ENCODE measurements around the gene CD82. TPM values are rescaled to one million over a fixed set of nuclear protein-coding genes. Genes with fewer than 3 reads are reported as not detected.

The CD82 gene
- total and polyA plus RNA-seq, 9 donors, result 6.9 to 74.9 (median 29.5) TPM

DNA sequence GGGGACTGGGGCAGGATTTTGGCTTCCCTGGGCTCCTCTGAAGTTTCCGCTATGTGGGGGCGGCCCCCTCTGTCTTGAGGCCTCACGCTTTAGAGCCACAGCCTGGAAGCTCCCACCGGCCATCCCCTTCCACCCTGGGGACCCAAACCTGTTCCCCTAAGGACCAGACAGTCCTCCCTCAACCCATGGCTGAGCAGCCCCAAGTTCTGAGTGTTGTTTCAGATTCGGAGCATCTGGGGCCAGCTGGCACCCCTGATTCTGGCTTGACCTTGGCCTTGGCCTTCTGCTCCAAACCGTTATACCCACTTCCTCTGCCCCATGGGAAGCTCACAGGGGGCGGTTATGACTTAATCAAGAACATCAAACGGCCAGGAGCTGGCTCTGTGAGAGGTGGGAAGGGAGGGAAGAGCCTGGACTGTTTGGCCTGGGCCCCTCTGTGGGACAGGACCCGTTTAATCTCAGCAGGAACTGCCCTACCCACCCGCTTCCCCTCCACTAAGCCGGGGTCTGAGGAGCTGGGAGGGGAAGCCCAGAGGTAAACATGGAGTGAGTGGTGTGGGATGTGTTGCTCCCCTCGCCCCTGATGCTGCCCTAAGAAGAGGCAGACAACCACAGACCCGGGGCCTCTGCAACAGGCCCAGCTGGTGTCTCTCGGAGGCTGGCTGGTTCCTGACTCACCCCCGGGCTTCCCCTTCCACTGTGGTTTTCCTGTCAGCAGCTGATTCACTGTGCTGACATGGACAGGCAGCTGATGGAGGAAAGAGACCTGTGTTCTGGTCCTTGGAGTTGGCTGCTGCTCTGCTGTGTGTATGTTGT lies 3.4 kb downstream of the CD82 start:
- H3K9me3 ChIP-seq, result no peaks in the 10 kb centered on the region
- no peak overlapping the region for H3K4me3 ChIP-seq
- WGBS, 3 donors, result 23 to 31% (median 25%) methylated on average over 15 of the region's 15 CpGs
- intact Hi-C loops (cut with DNase I), result loop anchor here in 1 of 4 donors (5.0 kb wide), 1 partner anchor 38 kb away; no protein-coding TSS in a partner anchor
- peak; percentile 56 to 73 (median 69) for DNase-seq
- peak overlapping the region; percentile 27 to 77 for H3K27ac ChIP-seq
- H3K36me3 ChIP-seq, result no peaks in the 10 kb centered on the region
- H3K4me1 ChIP-seq (ENCODE audit: insufficient read depth), result peaks cover 25% of the 10 kb centered on the region
- no peaks in the 10 kb centered on the region for H3K27me3 ChIP-seq
- TF ChIP-seq CTCF (IDR thresholded peaks at IDR 0.05) (no peak), POLR2A (IDR thresholded peaks at IDR 0.05) (no peak), EP300 (IDR thresholded peaks at IDR 0.05) (no peak)

DNA sequence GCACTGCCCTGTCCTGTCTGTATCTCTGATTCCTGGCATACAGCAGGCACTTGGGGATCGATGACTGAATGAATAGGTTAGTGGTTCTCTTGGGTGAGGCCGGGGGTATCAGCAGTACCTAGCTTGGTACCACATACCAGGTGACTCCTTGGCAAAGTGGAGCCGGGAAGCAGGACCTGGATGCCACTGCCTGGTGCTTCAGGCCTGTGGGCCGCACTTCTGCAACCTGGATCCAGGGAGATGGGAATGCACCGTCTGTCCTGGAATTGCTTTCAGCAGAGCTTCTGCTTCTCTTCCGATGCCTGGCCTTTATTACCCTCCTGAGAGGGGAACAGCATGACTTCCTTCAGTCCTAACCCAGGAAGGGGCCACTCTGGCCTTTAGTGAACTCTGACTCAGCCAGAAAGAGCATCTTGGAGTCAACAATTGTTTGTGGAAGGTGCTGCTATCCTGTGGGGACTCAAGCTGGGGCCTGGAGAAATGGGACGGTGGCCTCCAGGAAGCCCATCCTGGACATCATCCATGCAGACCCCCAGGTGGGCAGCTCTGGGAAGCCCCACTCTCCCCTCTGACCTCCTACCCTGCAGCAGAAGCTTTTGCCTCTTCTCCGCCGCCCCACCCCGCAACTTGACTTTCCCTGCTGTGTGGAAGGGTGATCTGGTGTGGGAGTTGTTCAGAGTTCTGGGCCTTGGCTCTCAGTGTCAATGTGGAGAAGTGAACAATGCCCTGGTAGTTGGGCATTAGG lies 5.1 kb downstream of the CD82 start:
- DNase-seq, result no peak
- peaks cover 18% of the 10 kb centered on the region for H3K4me1 ChIP-seq (ENCODE audit: insufficient read depth)
- WGBS, 3 donors, result 93 to 95% (median 94%) methylated on average over 10 of the region's 10 CpGs
- H3K9me3 ChIP-seq, result no peaks in the 10 kb centered on the region
- intact Hi-C loops (cut with DNase I), result no loop called here
- TF ChIP-seq CTCF (IDR thresholded peaks at IDR 0.05) (no peak), POLR2A (IDR thresholded peaks at IDR 0.05) (no peak), EP300 (IDR thresholded peaks at IDR 0.05) (no peak)
- no peak overlapping the region for H3K27ac ChIP-seq
- H3K27me3 ChIP-seq, result no peaks in the 10 kb centered on the region
- no peak overlapping the region for H3K4me3 ChIP-seq
- H3K36me3 ChIP-seq, result no peaks in the 10 kb centered on the region

DNA sequence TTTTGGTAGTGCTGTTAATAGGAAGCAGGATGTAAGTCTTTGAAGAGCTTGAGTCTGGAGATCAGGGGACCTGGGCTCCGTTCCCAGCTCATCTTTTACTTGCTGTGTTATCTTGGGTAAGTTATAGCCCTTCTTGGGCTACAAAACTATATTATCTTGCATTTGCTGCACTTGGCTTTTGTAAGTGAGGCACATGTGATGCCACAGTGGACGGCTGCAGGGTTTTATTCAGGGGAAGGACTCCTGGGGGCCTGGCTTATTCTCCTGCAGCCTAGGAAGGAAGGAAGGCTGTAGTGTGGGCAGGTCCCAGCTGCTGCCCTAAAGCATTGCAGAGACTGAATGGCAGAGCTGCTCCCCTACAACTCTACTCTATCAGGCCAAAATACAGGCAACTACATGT lies 6.4 kb downstream of the CD82 start:
- Histone ChIP-seq H3K27ac (no peak overlapping the region), H3K4me1 (ENCODE audit: insufficient read depth) (peaks cover 18% of the 10 kb centered on the region), H3K27me3 (no peaks in the 10 kb centered on the region), H3K4me3 (no peak overlapping the region), H3K36me3 (no peaks in the 10 kb centered on the region), H3K9me3 (no peaks in the 10 kb centered on the region)
- TF ChIP-seq POLR2A (IDR thresholded peaks at IDR 0.05) (no peak), EP300 (IDR thresholded peaks at IDR 0.05) (no peak), CTCF (IDR thresholded peaks at IDR 0.05) (no peak)
- WGBS, 3 donors, result 25 to 49% (median 34%) methylated on average over 2 of the region's 2 CpGs
- intact Hi-C loops (cut with DNase I), result no loop called here
- no peak for DNase-seq

GRCh38 chr11:44572436-44572835 lies 7.0 kb downstream of the CD82 start:
- intact Hi-C loops (cut with DNase I), result no loop called here
- Histone ChIP-seq H3K4me1 (ENCODE audit: insufficient read depth) (peaks cover 18% of the 10 kb centered on the region), H3K27me3 (no peaks in the 10 kb centered on the region), H3K36me3 (no peaks in the 10 kb centered on the region), H3K27ac (no peak overlapping the region), H3K4me3 (no peak overlapping the region), H3K9me3 (no peaks in the 10 kb centered on the region)
- TF ChIP-seq CTCF (IDR thresholded peaks at IDR 0.05), result no peak
- no peak for TF ChIP-seq EP300 (IDR thresholded peaks at IDR 0.05)
- TF ChIP-seq POLR2A (IDR thresholded peaks at IDR 0.05), result no peak
- WGBS, 3 donors, result 85 to 92% (median 89%) methylated on average over 7 of the region's 7 CpGs
- no peak for DNase-seq
